HEK293 (cell line): ENCODE measurements around the gene BTBD16.
A peak's percentile ranks its signal among the peaks of the same experiment; 100 is the strongest.

ENCODE experiments used
- CTCF ChIA-PET: fragments of 350-600 bp; formaldehyde crosslinking; extraction: SDS; loops from one replicate; lab custom pipeline; 2021; ENCODE audit warnings: antibody characterized with exemption; lab: Yijun Ruan, JAX
- POLR2A ChIA-PET: fragments of 300-600 bp; formaldehyde crosslinking; extraction: SDS; loops from one replicate; lab custom pipeline; 2020; ENCODE audit warnings: antibody characterized with exemption, inconsistent platforms; lab: Yijun Ruan, JAX
- H3K27ac ChIP-seq: fragments of 200-500 bp; sonication (Bioruptor generic); 2 replicates; pipeline ENCODE4 v1.5.1; 2014; ENCODE audit warnings: low read depth, low read length, control low read depth, inconsistent platforms; ENCODE audit errors: extremely low read depth
- H3K36me3 ChIP-seq, 2 experiments: fragments of 200-500 bp in 1 of 2; sonication (Bioruptor generic) in 1 of 2; 1 replicate in 1 of 2; 2 replicates in 1 of 2; pipeline ENCODE4 v1.5.1; 2014 to 2017; ENCODE audit warnings: inconsistent platforms in 2 of 2, low read length in 2 of 2; ENCODE audit not compliant: control insufficient read depth in 2 of 2, insufficient read depth in 1 of 2
- H3K4me1 ChIP-seq: fragments of 200-500 bp; sonication (Bioruptor generic); 2 replicates; pipeline ENCODE4 v1.5.1; 2014; ENCODE audit warnings: mild to moderate bottlenecking, low read length, inconsistent platforms; ENCODE audit not compliant: control insufficient read depth, insufficient read depth
- H3K4me3 ChIP-seq: 2 replicates; pipeline ENCODE4 v1.5.1; 2011; ENCODE audit warnings: low read depth, mild to moderate bottlenecking, control low read depth, low read length, moderate library complexity
- H3K9me3 ChIP-seq: fragments of 200-500 bp; sonication (Bioruptor generic); 2 replicates; pipeline ENCODE4 v1.5.1; 2014; ENCODE audit warnings: low read depth, low read length, inconsistent platforms; ENCODE audit not compliant: control insufficient read depth, insufficient read depth
- EGR2 ChIP-seq: fragments of 450-650 bp; formaldehyde crosslinking; IDR thresholded peaks from 2 replicates; pipeline ENCODE4 v1.5.1; 2016; ENCODE audit warnings: low read depth, missing biosample characterization, missing genetic modification characterization
- IKZF3 ChIP-seq: fragments of 450-650 bp; IDR thresholded peaks from 2 replicates; pipeline ENCODE4 v1.5.0; 2018; ENCODE audit warnings: missing biosample characterization, mild to moderate bottlenecking, missing genetic modification characterization, moderate library complexity
- SETDB1 ChIP-seq: IDR thresholded peaks from one replicate; pipeline ENCODE4 v1.6.1; 2017; ENCODE audit warnings: mild to moderate bottlenecking, low read length, moderate library complexity, mixed read lengths; ENCODE audit not compliant: insufficient read length
- ZEB2 ChIP-seq: fragments of 450-650 bp; formaldehyde crosslinking; IDR thresholded peaks from 2 replicates; pipeline ENCODE4 v1.5.1; 2016; ENCODE audit warnings: missing biosample characterization, missing genetic modification characterization
- ZFHX2 ChIP-seq: fragments of 450-650 bp; formaldehyde crosslinking; conservative IDR thresholded peaks from 2 replicates; pipeline ENCODE4 v1.5.1; 2016; ENCODE audit warnings: missing biosample characterization, missing genetic modification characterization
- ZNF169 ChIP-seq: fragments of 450-650 bp; formaldehyde crosslinking; IDR thresholded peaks from 2 replicates; pipeline ENCODE4 v1.5.1; 2016; ENCODE audit warnings: missing biosample characterization, missing genetic modification characterization
- ZNF416 ChIP-seq: fragments of 450-650 bp; formaldehyde crosslinking; IDR thresholded peaks from 2 replicates; pipeline ENCODE4 v1.5.1; 2016; ENCODE audit warnings: missing biosample characterization, missing genetic modification characterization
- ZNF48 ChIP-seq: fragments of 450-650 bp; formaldehyde crosslinking; IDR thresholded peaks from 2 replicates; pipeline ENCODE4 v1.5.1; 2016; ENCODE audit warnings: missing biosample characterization, missing genetic modification characterization
- ZNF510 ChIP-seq: fragments of 450-650 bp; formaldehyde crosslinking; IDR thresholded peaks from 2 replicates; pipeline ENCODE4 v1.5.1; 2018; ENCODE audit warnings: mild to moderate bottlenecking, missing genetic modification characterization, missing biosample characterization; ENCODE audit not compliant: insufficient replicate concordance
- ZNF549 ChIP-seq: fragments of 450-650 bp; IDR thresholded peaks from 2 replicates; pipeline ENCODE4 v1.5.1; 2018; ENCODE audit warnings: missing biosample characterization, missing genetic modification characterization, mild to moderate bottlenecking, inconsistent platforms, moderate library complexity
- ZNF585B ChIP-seq: fragments of 450-650 bp; formaldehyde crosslinking; IDR thresholded peaks from 2 replicates; pipeline ENCODE4 v1.5.1; 2016; ENCODE audit warnings: missing biosample characterization, missing genetic modification characterization
- ZNF600 ChIP-seq: fragments of 450-650 bp; formaldehyde crosslinking; IDR thresholded peaks from 2 replicates; pipeline ENCODE4 v1.5.1; 2016; ENCODE audit warnings: missing biosample characterization, missing genetic modification characterization
- ZNF610 ChIP-seq: fragments of 450-650 bp; formaldehyde crosslinking; IDR thresholded peaks from 2 replicates; pipeline ENCODE4 v1.5.1; 2016; ENCODE audit warnings: missing biosample characterization, missing genetic modification characterization, borderline replicate concordance
- ZNF624 ChIP-seq: fragments of 450-650 bp; formaldehyde crosslinking; IDR thresholded peaks from 2 replicates; pipeline ENCODE4 v1.5.1; 2017; ENCODE audit warnings: missing biosample characterization, missing genetic modification characterization
- ZNF768 ChIP-seq: fragments of 450-650 bp; formaldehyde crosslinking; IDR thresholded peaks from 2 replicates; pipeline ENCODE4 v1.5.1; 2018; ENCODE audit warnings: missing biosample characterization, mild to moderate bottlenecking, missing genetic modification characterization
- ZNF777 ChIP-seq: fragments of 450-650 bp; formaldehyde crosslinking; IDR thresholded peaks from 2 replicates; pipeline ENCODE4 v1.5.1; 2017; ENCODE audit warnings: missing biosample characterization, missing genetic modification characterization, borderline replicate concordance
- ZNF837 ChIP-seq: fragments of 450-650 bp; formaldehyde crosslinking; IDR thresholded peaks from 2 replicates; pipeline ENCODE4 v1.5.1; 2016; ENCODE audit warnings: missing biosample characterization, missing genetic modification characterization
- ZSCAN30 ChIP-seq: fragments of 450-650 bp; IDR thresholded peaks from 2 replicates; pipeline ENCODE4 v1.5.1; 2018; ENCODE audit warnings: missing biosample characterization, mild to moderate bottlenecking, missing genetic modification characterization, moderate library complexity
- TF ChIP-seq, protein P1 (sequence below): fragments of 450-650 bp; formaldehyde crosslinking; IDR thresholded peaks from 2 replicates; pipeline ENCODE4 v1.5.1; 2016; ENCODE audit warnings: missing biosample characterization, missing genetic modification characterization
- TF ChIP-seq, protein P2 (sequence below): fragments of 450-650 bp; formaldehyde crosslinking; IDR thresholded peaks from 2 replicates; pipeline ENCODE4 v1.5.1; 2016; ENCODE audit warnings: missing biosample characterization, missing genetic modification characterization, low read depth
- TF ChIP-seq, protein P3 (sequence below): fragments of 450-650 bp; formaldehyde crosslinking; IDR thresholded peaks from 2 replicates; pipeline ENCODE4 v1.5.1; 2016; ENCODE audit warnings: missing biosample characterization, missing genetic modification characterization
- TF ChIP-seq, protein P4 (sequence below): fragments of 450-650 bp; formaldehyde crosslinking; IDR thresholded peaks from 2 replicates; pipeline ENCODE4 v1.5.1; 2017; ENCODE audit warnings: missing biosample characterization, mild to moderate bottlenecking, missing genetic modification characterization, moderate library complexity

The BTBD16 gene

DNA sequence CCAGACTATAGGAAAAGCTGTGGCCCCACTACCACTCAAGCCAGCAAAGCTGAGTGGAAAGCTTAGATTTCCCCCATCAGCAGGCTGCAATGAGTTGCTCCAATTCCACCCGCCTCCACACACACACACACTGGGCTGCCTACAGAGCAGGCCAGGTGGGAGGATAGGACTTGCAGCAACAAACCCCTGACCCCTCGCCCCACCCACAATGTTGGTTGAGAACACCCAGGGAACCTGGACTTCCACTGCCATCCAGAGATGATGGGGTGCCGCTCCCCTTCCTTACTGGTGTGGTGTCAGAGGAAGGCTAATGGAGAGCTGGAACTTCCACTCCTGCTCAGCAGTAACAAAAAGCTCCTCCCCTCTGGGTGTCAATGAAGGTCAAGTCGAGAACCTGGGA, 86.6 kb downstream of the BTBD16 start:
- H3K4me1 ChIP-seq: no peaks in the 10 kb centered on the region
- ChIA-PET POLR2A (interaction anchor here (1.5 kb wide), 1 partner anchor 17 kb away, joined by 3 read pairs; the partner anchor contains the start of gene PLEKHA1), CTCF (interaction anchor here (1.5 kb wide), 1 partner anchor 208 kb away, joined by 3 read pairs; no protein-coding TSS in a partner anchor)
- no peak overlapping the region for H3K27ac ChIP-seq
- H3K9me3 ChIP-seq: no peaks in the 10 kb centered on the region; the same call in 1 of the 2 replicates
- H3K4me3 ChIP-seq: no peak overlapping the region
- TF ChIP-seq ZNF48 (tag by site-specific recombination): no peak
- TF ChIP-seq EGR2 (tag by site-specific recombination): peak; percentile 77
- no peak for TF ChIP-seq ZSCAN30
- TF ChIP-seq ZFHX2 (tag by site-specific recombination): peak; percentile 55
- no peaks in the 10 kb centered on the region for H3K36me3 ChIP-seq

DNA sequence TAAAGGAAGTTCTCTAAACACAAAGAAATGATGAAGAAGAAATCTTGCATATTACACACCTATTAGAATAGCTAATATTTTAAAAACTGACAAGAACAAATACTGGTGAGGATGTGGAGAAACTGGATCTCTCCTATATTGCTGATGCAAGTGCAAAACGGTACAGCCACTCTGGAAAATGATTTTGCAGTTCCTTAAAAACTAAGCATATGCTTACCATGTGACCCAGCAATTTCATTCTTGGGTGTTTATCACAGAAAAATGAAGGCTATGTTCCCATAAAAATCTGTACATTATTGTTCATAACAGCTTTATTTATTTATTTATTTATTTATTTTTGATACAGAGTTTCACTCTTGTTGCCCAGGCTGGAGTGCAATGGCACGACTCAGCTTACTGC, 88.5 kb downstream of the BTBD16 start:
- POLR2A ChIA-PET: interaction anchor here (0.6 kb wide), 1 partner anchor 82 kb away, joined by 3 read pairs; no protein-coding TSS in a partner anchor
- CTCF ChIA-PET: interaction anchor here (0.7 to 2.3 kb wide), 3 partner anchors 10 to 963 kb away, joined by 3 to 7 read pairs (median 3); no protein-coding TSS in a partner anchor
- Histone ChIP-seq H3K4me1 (no peaks in the 10 kb centered on the region), H3K9me3 (no peaks in the 10 kb centered on the region; the same call in 1 of the 2 replicates), H3K36me3 (no peaks in the 10 kb centered on the region), H3K27ac (no peak overlapping the region), H3K4me3 (no peak overlapping the region)
- TF ChIP-seq, protein P1, sequence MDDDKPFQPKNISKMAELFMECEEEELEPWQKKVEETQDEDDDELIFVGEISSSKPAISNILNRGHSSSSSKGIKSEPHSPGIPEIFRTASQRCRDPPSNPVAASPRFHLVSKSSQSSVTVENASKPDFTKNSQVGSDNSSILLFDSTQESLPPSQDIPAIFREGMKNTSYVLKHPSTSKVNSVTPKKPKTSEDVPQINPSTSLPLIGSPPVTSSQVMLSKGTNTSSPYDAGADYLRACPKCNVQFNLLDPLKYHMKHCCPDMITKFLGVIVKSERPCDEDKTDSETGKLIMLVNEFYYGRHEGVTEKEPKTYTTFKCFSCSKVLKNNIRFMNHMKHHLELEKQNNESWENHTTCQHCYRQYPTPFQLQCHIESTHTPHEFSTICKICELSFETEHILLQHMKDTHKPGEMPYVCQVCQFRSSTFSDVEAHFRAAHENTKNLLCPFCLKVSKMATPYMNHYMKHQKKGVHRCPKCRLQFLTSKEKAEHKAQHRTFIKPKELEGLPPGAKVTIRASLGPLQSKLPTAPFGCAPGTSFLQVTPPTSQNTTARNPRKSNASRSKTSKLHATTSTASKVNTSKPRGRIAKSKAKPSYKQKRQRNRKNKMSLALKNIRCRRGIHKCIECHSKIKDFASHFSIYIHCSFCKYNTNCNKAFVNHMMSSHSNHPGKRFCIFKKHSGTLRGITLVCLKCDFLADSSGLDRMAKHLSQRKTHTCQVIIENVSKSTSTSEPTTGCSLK: no peak
- TF ChIP-seq ZNF585B (tag by site-specific recombination) (no peak), ZNF416 (tag by site-specific recombination) (no peak), ZNF610 (tag by site-specific recombination) (no peak), IKZF3 (no peak), EGR2 (tag by site-specific recombination) (no peak), ZNF510 (tag by site-specific recombination) (no peak), ZNF837 (tag by site-specific recombination) (no peak)

DNA sequence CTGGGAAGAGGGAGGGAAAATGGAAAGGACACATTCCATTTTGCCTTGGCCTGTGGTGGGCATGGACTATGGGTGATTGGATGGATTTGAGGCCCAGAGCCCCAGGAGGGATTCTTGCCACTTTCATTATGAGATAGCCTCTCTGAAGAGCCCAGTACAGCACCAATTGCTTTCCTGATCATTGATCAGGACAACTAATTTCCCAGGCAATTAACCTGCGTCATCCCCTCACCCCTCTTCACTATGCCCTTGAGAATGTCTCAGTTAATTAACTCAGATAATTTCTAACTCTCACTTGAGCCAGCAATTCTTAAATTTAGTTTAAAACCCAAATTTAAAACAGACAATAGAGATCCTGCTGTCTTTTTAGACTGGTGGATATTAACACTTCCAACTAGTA, 90.0 kb downstream of the BTBD16 start:
- Histone ChIP-seq H3K27ac (no peak overlapping the region), H3K36me3 (no peaks in the 10 kb centered on the region)
- no peak for TF ChIP-seq ZNF768 (tag by site-specific recombination)
- no peak for TF ChIP-seq ZNF169 (tag by site-specific recombination)
- TF ChIP-seq, all 188 proteins: peak for 0
- H3K9me3 ChIP-seq: no peaks in the 10 kb centered on the region; the same call in 1 of the 2 replicates
- POLR2A ChIA-PET: interaction anchor here (0.9 kb wide), 1 partner anchor 13 kb away, joined by 3 read pairs; no protein-coding TSS in a partner anchor
- CTCF ChIA-PET: no interaction called here
- H3K4me1 ChIP-seq: no peaks in the 10 kb centered on the region
- no peak overlapping the region for H3K4me3 ChIP-seq

DNA sequence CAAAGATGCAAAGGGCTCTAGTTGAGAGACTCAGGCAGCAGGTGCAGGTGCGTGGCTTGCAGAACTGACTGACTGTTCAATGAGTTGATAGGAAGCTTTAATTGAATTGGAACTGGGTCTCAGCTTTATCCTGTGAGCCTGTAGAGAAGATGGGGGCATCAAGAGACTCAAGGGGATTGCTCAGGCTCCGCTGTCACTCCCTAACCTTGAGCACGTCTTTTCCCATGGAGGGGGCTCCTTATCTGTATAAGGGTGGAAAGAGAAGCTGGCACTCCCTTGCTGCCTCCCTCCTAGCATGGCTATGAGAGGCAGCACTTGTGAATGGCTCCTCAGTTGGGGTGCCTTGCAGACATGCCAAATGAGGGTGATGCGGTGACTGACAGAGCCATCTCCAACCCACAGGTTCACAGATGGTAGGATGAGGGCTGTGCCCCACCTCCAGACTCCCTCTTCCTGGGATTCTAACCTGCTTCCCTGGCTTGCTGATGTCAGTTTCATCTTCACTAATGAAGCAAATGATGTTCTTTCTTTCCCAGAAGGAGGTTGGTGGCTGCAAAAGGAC, 91.0 kb downstream of the BTBD16 start:
- H3K36me3 ChIP-seq: no peaks in the 10 kb centered on the region
- H3K4me3 ChIP-seq: no peak overlapping the region
- no peak overlapping the region for H3K27ac ChIP-seq
- no peaks in the 10 kb centered on the region; the same call in 1 of the 2 replicates for H3K9me3 ChIP-seq
- H3K4me1 ChIP-seq: no peaks in the 10 kb centered on the region
- ChIA-PET POLR2A (no interaction called here), CTCF (no interaction called here)
- TF ChIP-seq, protein P2, sequence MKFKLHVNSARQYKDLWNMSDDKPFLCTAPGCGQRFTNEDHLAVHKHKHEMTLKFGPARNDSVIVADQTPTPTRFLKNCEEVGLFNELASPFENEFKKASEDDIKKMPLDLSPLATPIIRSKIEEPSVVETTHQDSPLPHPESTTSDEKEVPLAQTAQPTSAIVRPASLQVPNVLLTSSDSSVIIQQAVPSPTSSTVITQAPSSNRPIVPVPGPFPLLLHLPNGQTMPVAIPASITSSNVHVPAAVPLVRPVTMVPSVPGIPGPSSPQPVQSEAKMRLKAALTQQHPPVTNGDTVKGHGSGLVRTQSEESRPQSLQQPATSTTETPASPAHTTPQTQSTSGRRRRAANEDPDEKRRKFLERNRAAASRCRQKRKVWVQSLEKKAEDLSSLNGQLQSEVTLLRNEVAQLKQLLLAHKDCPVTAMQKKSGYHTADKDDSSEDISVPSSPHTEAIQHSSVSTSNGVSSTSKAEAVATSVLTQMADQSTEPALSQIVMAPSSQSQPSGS: no peak
- TF ChIP-seq ZNF777 (tag by site-specific recombination) (no peak), ZEB2 (tag by site-specific recombination) (no peak), ZNF624 (tag by site-specific recombination) (no peak), SETDB1 (no peak), ZNF549 (no peak), ZNF600 (tag by site-specific recombination) (no peak)
- TF ChIP-seq, protein P3, sequence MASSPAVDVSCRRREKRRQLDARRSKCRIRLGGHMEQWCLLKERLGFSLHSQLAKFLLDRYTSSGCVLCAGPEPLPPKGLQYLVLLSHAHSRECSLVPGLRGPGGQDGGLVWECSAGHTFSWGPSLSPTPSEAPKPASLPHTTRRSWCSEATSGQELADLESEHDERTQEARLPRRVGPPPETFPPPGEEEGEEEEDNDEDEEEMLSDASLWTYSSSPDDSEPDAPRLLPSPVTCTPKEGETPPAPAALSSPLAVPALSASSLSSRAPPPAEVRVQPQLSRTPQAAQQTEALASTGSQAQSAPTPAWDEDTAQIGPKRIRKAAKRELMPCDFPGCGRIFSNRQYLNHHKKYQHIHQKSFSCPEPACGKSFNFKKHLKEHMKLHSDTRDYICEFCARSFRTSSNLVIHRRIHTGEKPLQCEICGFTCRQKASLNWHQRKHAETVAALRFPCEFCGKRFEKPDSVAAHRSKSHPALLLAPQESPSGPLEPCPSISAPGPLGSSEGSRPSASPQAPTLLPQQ (tag by site-specific recombination): no peak
- TF ChIP-seq, protein P4, sequence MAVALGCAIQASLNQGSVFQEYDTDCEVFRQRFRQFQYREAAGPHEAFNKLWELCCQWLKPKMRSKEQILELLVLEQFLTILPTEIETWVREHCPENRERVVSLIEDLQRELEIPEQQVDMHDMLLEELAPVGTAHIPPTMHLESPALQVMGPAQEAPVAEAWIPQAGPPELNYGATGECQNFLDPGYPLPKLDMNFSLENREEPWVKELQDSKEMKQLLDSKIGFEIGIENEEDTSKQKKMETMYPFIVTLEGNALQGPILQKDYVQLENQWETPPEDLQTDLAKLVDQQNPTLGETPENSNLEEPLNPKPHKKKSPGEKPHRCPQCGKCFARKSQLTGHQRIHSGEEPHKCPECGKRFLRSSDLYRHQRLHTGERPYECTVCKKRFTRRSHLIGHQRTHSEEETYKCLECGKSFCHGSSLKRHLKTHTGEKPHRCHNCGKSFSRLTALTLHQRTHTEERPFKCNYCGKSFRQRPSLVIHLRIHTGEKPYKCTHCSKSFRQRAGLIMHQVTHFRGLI: no peak
